Iris pigment epithelial cell (primary cell): Measurements from ENCODE around the gene IREB2.
A peak's percentile ranks its signal among the peaks of the same experiment; 100 is the strongest.
"Not testable (repeated sequence)": the region's sequence is repeated elsewhere in the genome, so short reads cannot be mapped to it uniquely, and the experiment has no call there.

Experiments
- DNase-seq: peaks from one replicate; pipeline ENCODE4 v3.0.0-alpha.2; 2011; ENCODE audit warnings: low read depth

The IREB2 gene

GRCh38 chr15:78481917-78482316, 43.9 kb downstream of the IREB2 start:
- DNase-seq, result no peak

GRCh38 chr15:78492872-78493271, 54.9 kb downstream of the IREB2 start:
- DNase-seq, result peak; percentile 57

DNA sequence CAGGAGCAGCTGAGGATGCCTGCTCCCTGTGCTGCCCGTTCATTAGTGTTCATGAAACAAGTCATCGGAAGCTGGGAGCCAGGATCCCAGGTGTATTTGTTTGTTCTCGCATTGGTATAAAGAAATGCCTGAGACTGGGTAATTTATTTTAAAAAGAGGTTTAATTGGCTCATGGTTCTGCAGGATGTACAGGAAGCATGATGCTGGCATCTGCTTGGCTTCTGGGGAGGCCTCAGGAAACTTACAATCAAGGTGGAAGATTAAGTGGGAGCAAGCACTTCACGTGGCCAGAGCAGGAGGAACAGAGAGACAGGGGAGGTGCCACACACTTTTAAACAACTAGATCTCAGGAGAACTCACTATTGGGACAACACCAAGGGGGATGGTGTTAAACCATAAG, 63.8 kb downstream of the IREB2 start:
- DNase-seq, result no peak

GRCh38 chr15:78502641-78503040, 64.6 kb downstream of the IREB2 start:
- no peak for DNase-seq

DNA sequence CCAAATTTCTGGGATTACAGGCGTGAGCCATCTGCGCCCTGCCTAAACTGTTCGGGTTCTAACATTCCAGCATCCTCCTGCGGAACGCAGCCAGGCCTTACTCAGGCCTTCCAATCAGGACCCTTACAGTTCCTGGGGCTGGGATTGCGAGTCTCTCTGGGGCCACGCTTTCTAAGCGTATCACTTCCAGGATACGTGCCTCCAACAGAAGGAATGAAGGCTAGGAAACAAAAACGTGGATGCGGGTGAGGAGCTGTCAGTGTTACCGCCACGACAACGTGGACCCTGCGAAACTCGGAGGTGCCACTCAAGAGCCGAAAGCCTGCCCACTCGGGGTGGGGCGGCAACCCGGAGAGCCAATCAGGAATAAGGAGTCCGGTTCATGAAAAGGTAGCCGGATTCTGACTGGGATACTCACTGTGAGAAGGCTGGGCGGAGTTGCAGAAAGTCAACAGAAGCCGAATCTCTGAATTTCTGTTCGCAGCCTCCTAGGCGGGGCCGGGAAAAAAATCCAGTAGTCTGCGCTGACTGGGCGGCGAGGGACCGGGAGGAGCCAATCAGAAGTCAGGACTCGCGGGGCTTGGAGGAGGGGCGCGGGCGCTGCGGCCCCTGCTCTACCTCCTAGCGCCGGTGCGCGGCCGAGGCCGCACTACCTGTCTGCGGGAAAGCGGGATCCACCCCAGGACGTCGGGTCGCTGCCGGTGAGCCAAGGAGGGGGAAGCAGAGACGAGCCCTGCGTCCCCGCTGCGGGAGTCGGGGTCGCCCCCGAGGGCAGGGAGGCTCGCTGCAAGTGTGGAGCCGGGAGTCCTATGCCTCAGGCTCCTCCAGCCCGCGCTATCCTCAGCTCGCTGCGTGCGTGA, 69.2 kb downstream of the IREB2 start, which contains the start of gene HYKK:
HYKK (plus strand) TSS at position 607 of the 860 bp plus-strand sequence. CDS start 5,512 bp downstream, outside the sequence.
- peak; percentile 98 for DNase-seq

GRCh38 chr15:78507831-78508160, 69.8 kb downstream of the IREB2 start:
- no peak for DNase-seq

DNA sequence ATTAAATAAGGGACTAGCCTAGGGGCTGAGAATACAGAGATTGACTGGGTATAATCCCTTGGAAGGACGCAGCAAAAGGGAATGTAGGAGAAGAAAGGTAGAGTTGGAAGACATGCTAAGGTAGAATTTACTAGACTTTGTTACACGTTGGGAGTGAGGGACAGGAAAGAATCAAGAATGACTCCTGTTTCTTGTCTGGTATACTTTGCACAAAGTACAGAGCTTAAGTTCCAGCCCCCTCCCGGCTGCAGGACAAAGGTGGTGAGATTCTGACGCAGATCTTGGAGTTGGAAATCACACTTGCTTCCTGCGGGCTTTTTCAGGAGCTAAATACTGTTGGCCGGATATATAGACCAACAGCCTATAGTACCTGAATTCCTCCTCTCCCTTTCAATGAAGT, 70.3 kb downstream of the IREB2 start:
- no peak for DNase-seq

DNA sequence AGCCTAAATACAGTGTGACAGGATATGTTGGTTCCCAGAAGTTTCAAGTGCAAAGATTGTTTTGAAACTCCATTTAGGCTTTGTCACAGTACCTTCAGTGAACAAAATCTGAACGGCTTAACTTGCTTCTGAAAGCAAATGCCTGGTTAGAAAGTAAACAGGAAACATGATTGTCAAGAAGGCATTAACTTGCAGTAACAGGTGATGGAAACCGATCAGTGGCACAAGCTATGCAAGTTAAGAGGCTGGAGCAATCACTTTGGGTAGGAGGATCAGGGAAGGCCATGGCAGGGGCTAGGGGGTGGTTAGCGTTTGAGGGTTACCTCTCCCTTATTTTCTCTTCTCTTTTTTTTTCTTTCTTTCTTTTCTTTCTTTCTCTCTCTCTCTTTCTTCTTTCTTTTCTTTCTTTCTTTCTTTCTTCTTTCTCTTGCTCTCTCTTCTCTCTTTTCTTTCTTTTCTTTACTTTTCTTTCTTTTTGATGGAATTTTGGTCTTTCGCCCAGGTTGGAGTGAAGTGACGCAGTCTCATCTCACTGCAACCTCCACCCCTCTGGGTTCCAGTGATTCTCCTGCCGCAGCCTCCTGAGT, 71.8 kb downstream of the IREB2 start:
- no peak for DNase-seq

DNA sequence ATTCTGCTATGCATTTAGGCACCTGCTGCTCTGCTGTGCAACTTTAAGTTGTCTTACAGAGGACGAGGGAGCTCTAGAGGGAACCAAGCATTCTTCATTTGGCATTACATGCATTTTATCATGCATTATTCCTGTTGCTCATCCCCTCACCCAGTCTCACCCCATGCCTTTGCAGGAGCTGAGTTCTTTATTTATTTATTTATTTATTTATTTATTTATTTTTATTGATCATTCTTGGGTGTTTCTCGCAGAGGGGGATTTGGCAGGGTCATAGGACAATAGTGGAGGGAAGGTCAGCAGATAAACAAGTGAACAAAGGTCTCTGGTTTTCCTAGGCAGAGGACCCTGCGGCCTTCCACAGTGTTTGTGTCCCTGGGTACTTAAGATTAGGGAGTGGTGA, 82.0 kb downstream of the IREB2 start:
- DNase-seq, result not testable (repeated sequence)

DNA sequence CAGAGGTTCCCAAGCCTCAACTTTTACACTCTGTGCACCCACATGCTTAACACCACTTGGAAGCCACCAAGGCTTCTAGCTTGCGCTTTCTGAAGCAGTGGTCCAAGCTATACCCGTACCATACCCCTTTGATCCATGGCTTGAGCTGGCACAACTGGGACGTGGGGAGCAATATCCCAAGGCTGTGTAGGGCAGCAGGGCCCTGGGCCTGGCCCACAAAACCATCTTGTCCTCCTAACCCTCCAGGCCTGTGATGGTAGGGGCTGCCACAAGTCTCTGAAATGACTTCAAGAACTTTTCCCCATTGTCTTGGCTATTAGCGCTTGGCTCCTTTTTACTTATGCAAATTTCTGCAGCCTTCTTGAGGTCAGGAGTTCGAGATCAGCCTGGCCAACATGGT, 86.2 kb downstream of the IREB2 start:
- no peak for DNase-seq

GRCh38 chr15:78527325-78527724, 89.3 kb downstream of the IREB2 start:
- no peak for DNase-seq

GRCh38 chr15:78533331-78533730, 95.3 kb downstream of the IREB2 start:
- DNase-seq, result no peak

- DNase-seq, result peak; percentile 14
These were observed 98.1 kb downstream of the IREB2 start for GRCh38 chr15:78536134-78536533.

DNA sequence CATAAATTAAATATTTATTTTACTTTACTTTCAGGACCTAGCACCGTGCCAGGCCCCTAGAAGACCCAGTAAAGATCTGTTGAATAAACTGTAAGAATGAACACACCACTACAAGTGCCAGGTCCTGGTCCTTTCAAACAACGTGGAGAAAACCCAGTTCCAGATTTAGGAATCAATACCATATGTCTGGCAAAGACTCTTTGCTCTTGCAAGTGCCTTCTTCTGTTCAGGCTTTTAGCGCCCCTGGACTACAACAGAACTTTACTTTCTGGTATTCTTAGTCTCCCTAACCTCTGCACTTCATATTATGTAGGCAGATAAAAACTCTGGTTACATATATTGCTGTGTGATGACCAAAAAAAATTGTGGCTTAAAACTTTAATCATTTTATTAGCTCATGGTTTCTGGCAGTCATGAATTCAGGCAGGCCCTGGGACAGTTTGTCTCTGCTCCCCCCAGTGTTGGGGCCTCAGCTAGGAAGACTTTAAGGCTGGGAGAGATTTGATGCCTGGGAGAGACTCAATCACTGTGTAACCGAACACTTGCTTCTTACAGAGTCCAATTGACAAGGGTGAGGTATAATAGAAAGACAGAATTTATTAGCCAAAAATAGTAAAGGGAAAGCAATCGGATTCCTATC, 99.4 kb downstream of the IREB2 start:
- DNase-seq, result no peak

DNA sequence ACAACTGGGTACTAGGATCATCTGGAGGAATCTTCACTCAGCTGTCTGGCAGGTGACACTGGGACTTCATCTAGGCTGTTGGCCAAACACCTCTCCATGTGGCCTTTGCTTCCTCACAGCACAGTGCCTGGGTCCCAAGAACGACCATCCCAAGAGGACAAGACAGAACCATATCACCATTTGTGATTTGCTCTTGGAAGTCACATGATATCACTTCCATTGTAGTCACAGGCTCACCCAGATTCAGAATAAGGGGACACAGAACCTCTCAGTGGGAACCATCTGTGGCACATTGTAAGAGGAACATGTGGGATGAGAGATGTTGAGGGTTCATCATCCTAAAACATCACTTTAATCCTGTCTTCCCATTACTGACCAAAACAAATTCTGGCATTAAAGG, 100.3 kb downstream of the IREB2 start:
- DNase-seq, result no peak

GRCh38 chr15:78539464-78540140, 101.6 kb downstream of the IREB2 start:
- DNase-seq, result not testable (repeated sequence)

GRCh38 chr15:78540141-78540870, 102.3 kb downstream of the IREB2 start, which contains the start of gene PSMA4:
Gene PSMA4, plus strand, starts transcription at chr15:78540444. Its CDS starts 1,484 bp downstream, at chr15:78541928.
- peak; percentile 77 for DNase-seq

GRCh38 chr15:78540871-78541743, 103.1 kb downstream of the IREB2 start:
- DNase-seq, result peak; percentile 12

DNA sequence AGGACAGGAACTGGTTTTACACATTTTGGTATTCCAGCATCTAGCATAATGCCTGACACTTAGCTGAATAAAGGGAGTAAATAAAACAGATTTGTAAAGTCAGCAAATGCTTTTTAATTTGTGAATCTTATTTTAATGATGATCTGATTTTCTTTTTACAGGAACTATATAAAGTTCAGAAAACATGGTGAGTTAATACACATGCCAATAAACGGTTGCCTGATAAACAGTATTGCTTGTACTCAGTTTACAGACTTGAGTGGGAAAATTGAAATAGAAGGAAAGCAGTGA, 103.7 kb downstream of the IREB2 start:
- no peak for DNase-seq

DNA sequence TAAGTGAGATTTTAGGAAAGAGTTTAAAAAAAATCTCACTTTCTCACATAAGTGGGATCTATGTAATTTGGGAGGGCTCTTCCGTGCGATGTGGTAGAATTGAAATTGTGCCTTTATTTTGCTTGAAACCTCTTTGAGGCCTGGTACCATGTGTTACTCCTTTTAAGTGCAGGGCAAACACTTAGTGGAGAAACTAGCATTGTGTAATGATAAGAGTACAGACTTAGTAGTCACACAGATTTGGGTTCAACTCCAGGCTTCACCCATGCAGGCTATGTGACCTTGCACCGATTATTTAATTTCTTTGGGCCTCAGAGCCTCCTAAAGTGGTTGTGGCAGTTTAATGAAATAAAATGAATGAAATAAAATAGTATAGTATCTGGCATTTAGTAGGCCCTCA, 104.6 kb downstream of the IREB2 start:
- no peak for DNase-seq

GRCh38 chr15:78550194-78550593, 112.2 kb downstream of the IREB2 start:
- peak; percentile 5 for DNase-seq
